Putamen (tissue), 1 donor: ENCODE results near the gene PDE5A.
"Not testable (repeated sequence)": the region's sequence is repeated elsewhere in the genome, so short reads cannot be mapped to it uniquely, and the experiment has no call there.

ENCODE experiments used
- DNase-seq: peaks from one replicate; pipeline ENCODE4 v3.0.0-alpha.2; 2016; ENCODE audit warnings: low spot score

PDE5A gene

DNA sequence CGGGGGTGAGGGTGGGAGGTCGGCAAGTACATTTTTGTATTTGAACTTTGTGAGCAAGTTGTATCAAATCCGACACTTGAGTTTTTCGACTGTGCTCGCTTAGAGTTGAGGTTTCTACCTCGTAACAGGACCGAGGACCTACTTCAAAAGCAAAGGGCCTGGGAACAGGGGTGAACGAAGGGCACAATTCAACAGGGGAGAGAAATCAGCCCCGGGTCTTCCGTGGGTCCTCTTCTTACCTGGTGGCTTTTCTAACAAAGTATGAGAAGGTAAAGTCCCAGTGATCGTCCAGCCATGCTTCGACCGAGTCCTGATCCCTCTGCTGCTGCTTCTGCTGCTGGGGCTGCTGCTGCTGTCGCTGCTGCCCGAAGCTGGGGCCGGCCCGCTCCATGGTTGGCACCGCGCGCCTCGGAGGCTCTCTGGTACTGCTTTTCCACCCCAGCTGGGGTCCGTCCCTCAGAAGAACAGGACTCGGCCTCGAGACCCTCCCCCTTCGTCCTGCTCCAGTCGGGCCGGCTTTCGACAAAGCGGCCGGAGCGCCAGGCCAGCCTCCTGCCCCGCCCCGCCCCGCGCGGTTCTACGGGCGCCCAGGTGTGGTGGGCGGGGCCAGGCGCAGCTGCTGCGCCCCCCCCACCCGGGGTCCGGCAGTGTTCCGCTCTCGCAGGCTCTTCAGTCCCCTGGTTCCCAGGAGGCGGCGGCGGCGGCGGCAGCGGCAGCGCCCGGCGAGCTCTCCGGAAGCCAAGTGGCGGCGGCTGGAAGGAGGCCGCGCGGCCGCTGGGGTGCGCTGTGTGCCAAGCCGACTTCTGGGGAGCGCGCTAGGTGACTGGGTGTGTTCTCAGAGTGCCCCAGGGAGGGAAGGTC is at the start of gene PDE5A:
Gene PDE5A (minus strand): TSS at position 524 of the 861 bp plus-strand sequence. CDS start 133 bp downstream, at position 391.
- DNase-seq, result peak; percentile 62

DNA sequence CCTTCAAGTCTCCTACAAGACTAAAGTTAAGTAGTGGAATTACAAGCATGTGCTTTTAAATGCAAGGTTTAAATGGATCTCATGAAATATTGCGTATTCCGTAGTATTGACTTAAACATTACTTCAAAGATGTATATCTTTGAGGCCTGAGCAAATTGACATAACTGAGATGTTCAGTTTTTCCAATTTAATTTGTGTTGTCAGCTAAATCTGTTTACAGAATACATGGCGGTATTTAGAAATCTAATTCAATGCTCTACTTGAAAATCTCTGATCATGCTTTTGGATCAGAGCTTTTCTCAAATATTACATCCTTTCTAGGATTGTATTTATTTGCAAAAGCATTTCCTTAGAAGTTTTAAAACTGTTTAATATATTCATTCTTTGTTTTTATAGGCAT is 47.5 kb upstream of the PDE5A start:
- no peak for DNase-seq

GRCh38 chr4:119675391-119675790 is 46.8 kb upstream of the PDE5A start:
- DNase-seq, result no peak

GRCh38 chr4:119672938-119673337 is 44.3 kb upstream of the PDE5A start:
- no peak for DNase-seq

- no peak for DNase-seq
Measured at GRCh38 chr4:119672086-119672485, 43.5 kb upstream of the PDE5A start.

- no peak for DNase-seq
Measured at GRCh38 chr4:119671205-119671604, 42.6 kb upstream of the PDE5A start.

DNA sequence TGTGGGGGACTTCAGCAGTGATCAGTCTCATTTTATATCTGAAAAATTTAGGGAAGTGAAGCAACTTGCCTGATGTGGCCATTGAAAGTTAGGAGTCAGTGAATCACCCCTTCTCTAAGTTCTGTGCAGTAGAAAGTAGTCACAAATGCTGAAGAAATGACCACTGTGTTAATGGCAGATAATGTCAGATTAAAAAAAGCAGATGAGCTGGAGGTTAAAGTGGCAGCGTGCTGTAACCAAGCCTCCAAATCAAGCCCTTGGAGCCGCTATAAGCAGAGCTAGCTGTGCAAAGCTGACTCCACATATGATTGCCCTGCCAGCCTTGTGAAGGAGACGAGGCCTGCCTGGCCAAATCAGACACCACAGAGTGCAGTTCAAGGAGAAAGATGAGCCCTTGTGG is 39.2 kb upstream of the PDE5A start:
- DNase-seq, result no peak

DNA sequence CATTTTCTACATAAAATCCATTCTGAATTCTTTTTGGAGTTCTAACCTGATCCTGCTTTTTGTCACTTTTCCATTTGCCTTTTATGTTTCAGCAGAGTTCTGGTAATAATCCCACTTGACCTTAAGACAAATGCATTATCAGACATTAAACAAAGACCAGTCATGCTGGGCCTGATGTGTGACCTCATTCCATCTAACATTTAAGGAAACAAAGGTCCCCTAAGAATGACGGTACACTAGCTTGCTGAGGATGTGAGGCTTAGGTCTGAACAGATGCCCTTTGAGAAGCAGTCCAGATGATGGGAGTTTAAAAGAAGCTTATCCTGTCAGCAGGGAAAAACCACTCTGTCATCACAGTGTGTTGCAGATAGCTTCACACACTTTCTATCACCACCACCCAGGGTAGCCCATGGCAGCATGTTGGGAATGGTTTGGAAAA is 38.1 kb upstream of the PDE5A start:
- no peak for DNase-seq

GRCh38 chr4:119665752-119666151 is 37.1 kb upstream of the PDE5A start:
- DNase-seq, result no peak

GRCh38 chr4:119664168-119664907 is 35.7 kb upstream of the PDE5A start:
- no peak for DNase-seq

DNA sequence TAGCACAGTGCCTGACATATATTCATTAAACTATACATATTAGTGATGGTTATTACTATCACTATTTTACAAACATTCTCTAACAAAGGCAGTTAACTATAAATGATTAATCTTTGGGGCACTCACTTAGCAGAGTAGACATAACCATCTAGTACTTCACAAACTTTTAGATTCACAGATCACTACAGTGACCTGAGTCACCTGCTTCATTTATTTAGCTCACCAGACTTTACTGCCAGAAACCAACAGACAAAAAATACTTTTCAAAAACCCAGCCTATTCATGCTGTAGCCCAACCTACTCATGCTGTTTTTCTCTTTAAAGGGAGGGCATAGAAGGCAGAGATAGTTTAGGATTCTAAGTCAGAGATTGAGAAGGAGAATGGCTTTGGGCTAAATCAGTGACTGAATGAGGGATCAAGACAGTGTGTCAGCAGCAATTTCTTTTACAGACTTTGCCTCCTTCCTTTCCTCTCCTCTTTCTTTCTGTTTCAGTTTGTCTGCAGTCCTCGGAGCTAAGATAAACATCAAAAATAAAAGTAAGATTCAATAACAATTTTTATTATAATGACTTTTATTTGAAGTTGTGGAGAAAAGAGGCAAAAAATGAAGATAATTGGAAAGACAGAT is 34.7 kb upstream of the PDE5A start:
- DNase-seq, result no peak

GRCh38 chr4:119662612-119663011 is 34.0 kb upstream of the PDE5A start:
- DNase-seq, result not testable (repeated sequence)

GRCh38 chr4:119661231-119661630 is 32.6 kb upstream of the PDE5A start:
- DNase-seq, result no peak

GRCh38 chr4:119659576-119659975 is 31.0 kb upstream of the PDE5A start:
- no peak for DNase-seq

DNA sequence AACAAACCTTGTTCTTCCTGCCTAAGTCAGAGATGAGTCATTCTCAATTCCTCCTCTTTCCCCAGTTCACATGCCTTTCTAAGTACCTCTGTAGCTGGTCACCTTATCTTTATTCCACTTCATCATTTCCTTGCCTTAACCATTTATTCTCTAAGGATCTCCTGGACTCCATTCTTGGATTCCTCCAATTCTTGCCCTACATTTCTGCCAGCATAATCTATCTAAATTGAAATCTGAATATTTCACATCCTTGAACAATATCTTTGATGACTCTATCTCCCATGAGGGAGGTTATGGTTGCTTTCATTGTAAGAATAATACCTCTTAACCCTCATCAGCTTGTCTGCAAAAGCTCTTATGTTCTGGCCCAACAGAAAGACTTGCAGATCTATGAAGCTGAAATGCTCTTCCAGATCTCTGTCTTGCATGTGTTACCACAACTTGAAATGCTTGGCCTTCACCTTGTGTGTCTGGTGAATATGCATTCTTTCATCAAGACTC is 28.6 kb upstream of the PDE5A start:
- DNase-seq, result no peak

GRCh38 chr4:119656342-119656741 is 27.7 kb upstream of the PDE5A start:
- DNase-seq, result no peak

- no peak for DNase-seq
Measured at GRCh38 chr4:119655111-119655837, 26.7 kb upstream of the PDE5A start.

DNA sequence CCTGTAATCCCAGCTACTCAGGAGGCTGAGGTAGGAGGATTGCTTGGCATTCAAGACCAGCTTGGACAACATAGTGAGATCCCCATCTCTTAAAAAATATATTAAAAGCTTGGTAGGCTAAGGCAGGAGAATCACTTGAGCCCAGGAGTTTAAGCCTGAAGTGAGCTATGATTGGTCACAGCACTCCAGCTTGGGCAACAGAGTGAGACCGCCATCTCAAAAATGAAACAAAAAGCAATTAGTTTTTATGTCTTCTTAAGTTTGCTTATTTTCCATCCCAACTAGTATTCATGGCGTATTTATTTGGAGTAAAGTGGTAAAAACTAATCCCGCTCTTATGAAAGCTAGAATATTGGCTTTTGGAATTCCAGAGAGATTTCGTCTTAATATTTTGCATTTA is 25.4 kb upstream of the PDE5A start:
- DNase-seq, result no peak

DNA sequence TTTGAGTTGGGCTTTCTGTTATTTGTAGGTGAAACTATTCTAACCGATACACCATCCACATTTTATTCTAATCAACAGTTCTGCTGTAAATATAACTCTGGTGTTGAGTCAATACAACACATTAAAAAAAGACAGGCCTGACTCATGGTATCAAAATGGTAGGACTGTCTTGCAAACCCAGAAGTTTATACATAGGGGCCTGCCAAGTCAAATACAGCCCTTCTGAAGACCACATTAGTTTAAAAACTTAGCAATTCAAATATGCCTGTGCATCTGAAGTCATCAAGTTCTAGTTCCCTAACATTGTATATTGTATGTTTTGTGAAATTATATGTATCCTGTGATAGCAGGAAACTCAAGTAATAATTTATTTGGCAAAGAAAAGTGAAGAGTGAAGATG is 24.4 kb upstream of the PDE5A start:
- DNase-seq, result no peak

DNA sequence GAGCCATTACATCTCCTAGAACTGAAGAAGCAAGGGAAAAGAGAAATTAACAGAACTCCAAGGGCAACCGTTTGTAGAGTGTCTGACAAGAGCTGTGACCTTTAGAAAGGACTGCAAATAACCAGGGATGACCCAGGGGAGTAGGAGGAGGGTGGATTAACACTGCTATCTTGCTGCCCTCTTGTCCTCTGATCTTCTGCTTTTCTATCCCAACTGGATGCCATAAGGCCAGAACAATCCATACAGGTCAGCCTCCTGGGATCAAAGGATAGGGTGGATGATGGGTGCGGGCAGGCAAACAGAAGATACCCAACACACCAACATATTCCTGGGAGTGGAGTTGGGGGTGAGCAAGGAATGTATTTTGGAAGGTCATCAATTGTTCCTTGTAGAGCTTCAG is 19.8 kb upstream of the PDE5A start:
- no peak for DNase-seq

DNA sequence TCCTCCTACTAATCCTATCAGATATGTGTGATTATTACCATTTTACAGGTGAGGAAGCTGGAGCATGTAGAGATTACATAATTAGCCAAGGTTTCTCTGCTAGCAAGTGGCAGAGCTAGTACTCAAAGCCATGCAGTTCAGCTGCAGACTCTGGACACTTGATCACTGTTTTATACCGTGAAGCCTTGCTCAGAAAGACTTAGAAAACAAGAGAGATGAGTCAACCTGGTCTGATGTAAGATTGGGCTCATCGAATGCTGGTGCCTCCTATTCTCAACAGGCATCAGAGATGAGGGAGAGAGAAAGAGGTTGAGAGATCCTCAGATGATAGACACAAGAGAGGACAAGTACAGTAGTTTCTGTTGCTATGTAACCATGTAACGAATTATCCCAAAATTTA is 19.0 kb upstream of the PDE5A start:
- DNase-seq, result no peak
